ENCODE data around the gene DQX1.

Gene DQX1

DNA sequence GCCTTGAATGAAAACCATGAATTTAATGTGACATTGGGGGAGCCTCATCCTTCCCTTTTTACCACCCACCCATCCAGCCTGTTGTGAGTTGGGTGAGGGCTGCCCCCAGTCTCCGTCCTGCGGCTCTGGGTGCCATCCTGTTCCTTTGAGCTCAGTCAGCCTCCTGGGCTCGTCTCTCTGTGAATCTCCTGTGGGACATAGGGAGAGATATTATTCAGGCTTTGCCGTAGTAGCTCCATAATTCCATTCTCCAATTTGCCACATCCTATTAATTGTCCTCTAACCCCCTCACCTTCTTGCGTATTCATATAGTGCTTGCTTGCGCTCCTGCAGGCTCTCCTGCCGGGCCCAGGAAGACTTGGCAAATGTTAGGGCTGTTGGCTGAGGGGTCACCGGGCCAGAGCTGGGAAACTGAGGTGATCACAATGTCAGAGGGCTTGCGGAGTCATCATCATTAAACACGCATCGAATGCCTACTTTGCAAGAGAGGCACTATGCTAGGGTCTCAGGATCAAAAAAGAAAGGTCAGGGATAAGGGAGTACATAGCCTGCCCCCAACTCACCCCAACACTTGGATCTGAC, 709 bp upstream of the DQX1 start:
- Histone ChIP-seq H3K27ac (peak overlapping the region in 6 of 11 experiments; percentile 28 to 63 (median 48); a peak in 12 of 22 replicates), H3K27me3 (peaks cover 0 to 9% (median 0%) of the 10 kb centered on the region in 11 experiments; a peak in 5 of 22 replicates), H3K4me1 (peaks cover 19 to 48% (median 42%) of the 10 kb centered on the region in 10 experiments), H3K9me3 (replicated peaks in 1 of 11) (0 out of 22 replicates have a peak, but pooled peaks cover 0 to 6% (median 0%) of the 10 kb centered on the region in 11 experiments), H3K4me3 (peak overlapping the region in 2 of 10 experiments; percentile 48 to 90; a peak in 4 of 20 replicates), H4K20me1 (peaks cover 0 to 22% (median 11%) of the 10 kb centered on the region in 11 experiments; a peak in 10 of 22 replicates), H3K9ac (peak overlapping the region in 2 of 11 experiments; percentile 4 to 9; a peak in 3 of 22 replicates), H3K4me2 (peak overlapping the region in 9 of 11 experiments; percentile 18 to 99 (median 97); a peak in 16 of 22 replicates), H3K36me3 (peaks cover 24 to 38% (median 34%) of the 10 kb centered on the region in 11 experiments)
- TF ChIP-seq Cebpa-rat (IDR thresholded peaks at IDR 0.05), result no peak

DNA sequence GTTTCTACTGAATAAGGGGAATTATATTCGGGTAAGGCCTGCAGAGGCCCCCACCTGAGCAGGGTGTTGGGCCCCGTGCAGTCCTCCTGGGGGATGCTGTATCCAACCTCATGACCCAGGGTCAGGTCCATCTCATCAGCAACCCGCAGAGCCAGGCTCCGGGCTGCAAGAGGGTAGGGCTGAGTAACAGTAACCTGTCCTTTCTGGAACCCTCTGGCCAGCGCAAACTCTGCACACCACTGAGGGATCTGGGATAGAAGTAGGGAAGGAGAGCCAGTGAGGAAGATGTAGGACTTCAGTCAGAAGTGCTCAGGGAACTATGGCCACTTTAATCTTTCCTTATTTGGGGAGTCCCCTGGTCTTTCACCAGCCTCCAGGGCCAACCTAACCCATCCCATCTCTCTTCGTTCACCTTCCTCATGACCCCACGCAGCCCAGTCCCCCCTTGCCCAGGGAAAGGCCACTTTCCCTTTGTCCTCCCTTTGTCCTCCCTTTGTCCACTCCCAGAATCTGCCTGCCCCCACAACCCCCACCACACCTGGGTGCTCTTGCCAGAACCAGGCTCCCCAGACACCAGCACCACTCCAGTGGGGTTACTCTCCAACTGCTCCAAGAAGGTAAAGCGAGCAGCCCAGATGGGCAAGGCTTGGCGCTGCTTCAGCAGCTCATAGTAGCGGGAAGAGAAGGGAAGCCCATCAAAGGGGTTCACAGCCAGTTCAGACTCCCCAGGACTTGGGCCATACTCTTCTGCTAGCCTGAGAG, 895 bp downstream of the DQX1 start:
- peaks cover 0 to 22% (median 11%) of the 10 kb centered on the region in 11 experiments; a peak in 10 of 22 replicates for H4K20me1 ChIP-seq
- H3K9me3 ChIP-seq (replicated peaks in 1 of 11), result 0 out of 22 replicates have a peak, but pooled peaks cover 0 to 6% (median 0%) of the 10 kb centered on the region in 11 experiments
- H3K4me1 ChIP-seq, result peaks cover 9 to 39% (median 30%) of the 10 kb centered on the region in 10 experiments
- H3K27ac ChIP-seq, result no peak overlapping the region
- H3K27me3 ChIP-seq, result peaks cover 2 to 19% (median 10%) of the 10 kb centered on the region in 11 experiments; a peak in 13 of 22 replicates
- peaks cover 24 to 38% (median 34%) of the 10 kb centered on the region in 11 experiments for H3K36me3 ChIP-seq
- no peak overlapping the region for H3K9ac ChIP-seq
- TF ChIP-seq Cebpa-rat (IDR thresholded peaks at IDR 0.05), result no peak
- H3K4me2 ChIP-seq, result peak overlapping the region in 2 of 11 experiments; percentile 57 to 94; a peak in 3 of 22 replicates
- no peak overlapping the region for H3K4me3 ChIP-seq

DNA sequence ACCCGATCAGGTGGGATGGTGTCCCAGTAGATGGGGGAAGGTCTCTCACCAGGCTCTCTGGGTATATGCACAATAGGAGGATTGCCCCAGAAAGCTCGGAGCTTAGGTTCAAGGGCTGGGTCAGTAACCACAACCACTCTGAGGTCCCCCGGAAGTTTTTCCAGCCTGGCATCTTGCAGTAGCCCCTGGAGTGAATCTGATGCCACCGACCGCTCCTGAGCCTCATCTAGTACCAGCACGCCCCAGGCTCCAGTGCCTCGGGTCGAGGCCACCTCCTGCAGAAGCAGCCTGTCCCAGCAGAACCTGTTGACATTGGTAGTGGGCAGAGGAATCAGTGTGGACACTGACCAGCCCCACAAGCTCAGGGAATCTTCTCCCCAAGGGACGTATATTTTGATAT, 2.0 kb downstream of the DQX1 start:
- no peak for TF ChIP-seq Cebpa-rat (IDR thresholded peaks at IDR 0.05)
- Histone ChIP-seq H3K9ac (no peak overlapping the region), H3K36me3 (peaks cover 24 to 38% (median 34%) of the 10 kb centered on the region in 11 experiments), H3K4me3 (no peak overlapping the region), H3K4me2 (no peak overlapping the region), H3K9me3 (replicated peaks in 1 of 11) (0 out of 22 replicates have a peak, but pooled peaks cover 0 to 6% (median 0%) of the 10 kb centered on the region in 11 experiments), H3K27ac (no peak overlapping the region), H4K20me1 (peaks cover 0 to 22% (median 10%) of the 10 kb centered on the region in 11 experiments; a peak in 10 of 22 replicates), H3K27me3 (peaks cover 13 to 30% (median 22%) of the 10 kb centered on the region in 11 experiments; a peak in 21 of 22 replicates), H3K4me1 (peaks cover 9 to 39% (median 30%) of the 10 kb centered on the region in 10 experiments)

DNA sequence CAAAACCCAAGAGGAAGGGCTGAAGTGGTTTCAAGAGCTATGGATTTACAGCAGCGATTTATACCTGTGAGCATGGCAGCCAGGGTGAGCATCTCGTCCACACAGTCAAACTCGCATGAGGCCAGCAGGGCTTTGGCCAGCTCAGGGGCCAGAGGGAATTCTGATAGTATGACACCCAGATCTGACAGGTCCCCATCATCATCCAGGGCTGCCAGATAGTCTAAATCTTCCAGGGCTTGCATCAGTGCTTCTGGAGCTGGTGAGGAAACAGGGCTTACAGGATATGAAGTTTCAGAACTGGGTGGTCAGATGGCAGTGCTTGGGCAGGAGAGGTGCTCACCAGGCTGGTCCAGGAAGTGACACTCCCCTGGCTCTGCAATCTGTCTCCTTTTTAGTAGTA, 3.5 kb downstream of the DQX1 start:
- 0 out of 22 replicates have a peak, but pooled peaks cover 0 to 6% (median 0%) of the 10 kb centered on the region in 11 experiments for H3K9me3 ChIP-seq (replicated peaks in 1 of 11)
- H3K4me1 ChIP-seq, result peaks cover 0 to 27% (median 18%) of the 10 kb centered on the region in 10 experiments; a peak in 19 of 20 replicates
- H3K36me3 ChIP-seq, result peaks cover 15 to 26% (median 23%) of the 10 kb centered on the region in 11 experiments
- no peak overlapping the region for H3K27ac ChIP-seq
- no peak overlapping the region for H3K9ac ChIP-seq
- H3K4me3 ChIP-seq, result no peak overlapping the region
- peak overlapping the region in 2 of 11 experiments; percentile 2 to 12; a peak in 1 of 22 replicates for H3K4me2 ChIP-seq
- no peak for TF ChIP-seq Cebpa-rat (IDR thresholded peaks at IDR 0.05)
- H3K27me3 ChIP-seq, result peaks cover 27 to 45% (median 37%) of the 10 kb centered on the region in 11 experiments
- peaks cover 0 to 9% (median 0%) of the 10 kb centered on the region in 11 experiments; a peak in 8 of 22 replicates for H4K20me1 ChIP-seq

DNA sequence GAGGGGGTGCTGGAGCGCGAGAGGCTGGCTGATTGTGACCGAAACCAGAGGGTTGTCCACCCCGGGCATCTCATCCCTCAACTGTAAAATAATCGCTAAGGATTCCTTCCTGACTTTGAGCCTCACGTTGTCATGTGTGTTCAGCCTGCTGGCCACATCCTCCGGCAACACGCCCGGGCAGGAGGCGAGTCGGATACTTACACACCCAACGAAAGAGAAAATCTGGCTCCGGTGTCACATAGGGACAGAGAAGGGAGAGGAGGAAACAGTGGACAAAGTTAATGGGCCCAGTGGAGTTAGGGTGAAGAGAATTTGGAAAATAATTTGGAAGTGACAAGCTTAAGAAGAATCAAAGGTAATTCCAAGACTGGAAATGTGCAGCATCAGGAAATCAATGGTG, 9.4 kb downstream of the DQX1 start:
- H3K9ac ChIP-seq, result no peak overlapping the region
- no peak overlapping the region for H3K4me3 ChIP-seq
- peaks cover 86 to 98% (median 93%) of the 10 kb centered on the region in 11 experiments for H3K27me3 ChIP-seq
- H3K4me2 ChIP-seq, result no peak overlapping the region
- peaks cover 4 to 29% (median 17%) of the 10 kb centered on the region in 11 experiments; a peak in 15 of 22 replicates for H3K9me3 ChIP-seq (replicated peaks in 1 of 11)
- peaks cover 0 to 37% (median 23%) of the 10 kb centered on the region in 11 experiments; a peak in 15 of 22 replicates for H4K20me1 ChIP-seq
- H3K27ac ChIP-seq, result no peak overlapping the region
- no peaks in the 10 kb centered on the region for H3K36me3 ChIP-seq
- TF ChIP-seq Cebpa-rat (IDR thresholded peaks at IDR 0.05), result no peak
- H3K4me1 ChIP-seq, result peaks cover 5 to 19% (median 8%) of the 10 kb centered on the region in 10 experiments; a peak in 11 of 20 replicates

DNA sequence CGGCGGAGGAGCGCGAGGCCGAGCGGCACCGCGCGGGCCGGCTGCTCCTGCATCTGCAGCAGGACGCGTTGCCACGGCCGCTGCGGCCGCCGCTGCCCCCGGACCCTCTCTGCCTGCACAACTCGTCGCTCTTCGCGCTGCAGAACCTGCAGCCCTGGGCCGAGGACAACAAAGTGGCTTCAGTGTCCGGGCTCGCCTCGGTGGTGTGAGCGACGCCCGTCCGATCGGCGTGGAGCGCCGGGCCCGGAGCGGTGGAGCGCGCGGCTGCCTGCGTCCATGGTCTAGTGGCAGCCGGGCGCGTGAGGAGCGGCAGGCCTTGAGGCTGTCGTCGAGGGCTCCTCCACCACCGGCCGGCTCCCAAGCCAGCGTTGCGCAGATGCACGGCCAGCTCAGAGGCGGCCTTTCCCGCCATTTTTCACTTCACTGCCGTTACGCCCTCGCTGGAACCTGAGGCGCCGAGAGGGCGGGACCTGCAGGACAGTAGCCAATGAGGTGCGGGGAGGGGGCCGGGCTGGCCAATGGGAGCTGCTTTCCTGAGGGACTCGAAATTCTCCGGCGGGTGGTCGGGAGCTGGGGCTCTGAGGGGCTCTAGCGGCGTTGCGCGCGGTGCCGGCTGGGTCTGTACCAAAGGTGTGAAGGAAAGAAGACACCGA, 9.9 kb downstream of the DQX1 start:
- peaks cover 91 to 100% (median 98%) of the 10 kb centered on the region in 11 experiments for H3K27me3 ChIP-seq

DNA sequence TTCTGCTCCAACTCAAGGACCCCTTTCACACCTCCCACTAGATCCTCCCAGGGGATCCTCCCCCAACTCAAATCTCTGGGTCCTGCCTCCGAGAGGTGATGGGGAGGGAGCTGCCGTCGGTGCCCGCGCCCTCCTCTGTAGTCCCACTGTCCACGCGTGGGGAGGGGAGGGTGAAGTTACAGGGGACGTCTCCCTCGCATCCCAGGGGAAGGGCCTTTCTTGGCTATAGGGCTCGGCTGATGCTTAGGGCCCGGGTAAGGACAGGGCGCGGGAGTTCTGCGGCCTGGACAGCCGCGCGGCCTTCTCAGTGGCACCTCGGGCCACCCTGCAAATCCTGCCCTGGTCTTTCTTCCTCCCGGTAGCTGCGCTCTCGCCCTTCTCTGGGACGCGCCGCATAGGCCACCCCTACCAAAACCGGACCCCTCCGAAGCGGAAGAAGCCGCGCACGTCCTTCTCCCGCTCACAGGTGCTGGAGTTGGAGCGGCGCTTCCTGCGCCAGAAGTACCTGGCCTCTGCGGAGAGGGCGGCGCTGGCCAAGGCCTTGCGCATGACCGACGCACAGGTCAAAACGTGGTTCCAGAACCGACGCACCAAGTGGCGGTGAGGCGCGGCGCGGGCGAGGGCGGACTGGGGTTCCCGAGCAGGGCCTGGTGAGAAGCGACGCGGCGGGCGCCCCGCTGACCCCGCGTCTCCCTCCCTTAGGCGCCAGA, 10.6 kb downstream of the DQX1 start:
- Histone ChIP-seq H3K27me3 (peaks cover 98 to 100% (median 100%) of the 10 kb centered on the region in 11 experiments), H3K4me2 (peak overlapping the region in 1 of 11 experiments; percentile 73; a peak in 2 of 22 replicates)

More for the DNA sequence above, 9.9 kb downstream of the DQX1 start:
- Histone ChIP-seq H3K9me3 (replicated peaks in 1 of 11) (peaks cover 4 to 29% (median 17%) of the 10 kb centered on the region in 11 experiments; a peak in 15 of 22 replicates), H3K4me1 (peaks cover 5 to 19% (median 8%) of the 10 kb centered on the region in 10 experiments; a peak in 11 of 20 replicates), H4K20me1 (peaks cover 0 to 37% (median 23%) of the 10 kb centered on the region in 11 experiments; a peak in 15 of 22 replicates), H3K9ac (no peak overlapping the region), H3K36me3 (no peaks in the 10 kb centered on the region), H3K4me3 (0 out of 20 replicates have a peak overlapping the region, but pooled peaks of 1 of the 10 experiments have one; percentile 1), H3K4me2 (no peak overlapping the region), H3K27ac (no peak overlapping the region)
- no peak for TF ChIP-seq Cebpa-rat (IDR thresholded peaks at IDR 0.05)

More for the DNA sequence above, 10.6 kb downstream of the DQX1 start:
- H3K36me3 ChIP-seq, result no peaks in the 10 kb centered on the region
- TF ChIP-seq Cebpa-rat (IDR thresholded peaks at IDR 0.05), result no peak
- H3K4me3 ChIP-seq, result peak overlapping the region in 4 of 10 experiments; percentile 1 to 26 (median 20); a peak in 3 of 20 replicates
- peaks cover 0 to 37% (median 23%) of the 10 kb centered on the region in 11 experiments; a peak in 15 of 22 replicates for H4K20me1 ChIP-seq
- peaks cover 4 to 29% (median 17%) of the 10 kb centered on the region in 11 experiments; a peak in 15 of 22 replicates for H3K9me3 ChIP-seq (replicated peaks in 1 of 11)
- H3K4me1 ChIP-seq, result peaks cover 5 to 19% (median 8%) of the 10 kb centered on the region in 10 experiments; a peak in 11 of 20 replicates
- no peak overlapping the region for H3K9ac ChIP-seq
- H3K27ac ChIP-seq, result no peak overlapping the region

All from BLaER1 treated with 17β-estradiol and CSF1 and Interleukin-3, amounts not matched to agents 10 nM and 100 nM (cell line).